Measurements from ENCODE around the gene FLT1.

Gene FLT1

DNA sequence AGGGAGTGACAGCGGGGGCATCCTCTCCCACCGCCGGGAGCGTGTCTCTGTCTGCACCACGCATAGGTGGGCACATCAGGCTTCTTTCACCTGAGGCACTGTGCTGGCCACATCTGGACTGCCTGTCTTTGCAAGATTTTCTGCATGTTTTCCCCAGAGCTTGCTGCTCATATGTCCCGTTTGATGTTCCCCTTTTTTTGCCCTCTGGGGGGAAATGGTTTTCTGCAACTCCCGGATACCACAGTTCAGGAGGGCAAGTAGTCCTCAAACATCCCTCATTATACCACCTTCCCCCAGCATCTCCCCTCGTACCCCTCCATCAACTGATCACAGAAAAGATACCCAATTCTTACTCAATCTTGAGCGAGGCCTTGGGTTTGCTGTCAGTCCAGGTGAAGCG is 188.6 kb downstream of the FLT1 start:
- Histone ChIP-seq H3K4me3 (no peak overlapping the region), H3K9me3 (no peaks in the 10 kb centered on the region), H3K27me3 (no peaks in the 10 kb centered on the region), H3K4me2 (peak overlapping the region; percentile 60), H3K27ac (no peak overlapping the region; the same call in 1 of the 2 replicates), H3K4me1 (peaks cover 31% of the 10 kb centered on the region), H3K36me3 (peaks cover 74% of the 10 kb centered on the region), H4K20me1 (no peaks in the 10 kb centered on the region), H3K9ac (no peak overlapping the region)
- TF ChIP-seq Cebpa-rat (IDR thresholded peaks at IDR 0.05): no peak

- Histone ChIP-seq H3K4me1 (peaks cover 39% of the 10 kb centered on the region), H3K27ac (no peak overlapping the region)
These were observed 193.1 kb downstream of the FLT1 start for GRCh38 chr13:28301839-28302238.

GRCh38 chr13:28299916-28300315 is 195.0 kb downstream of the FLT1 start:
- H3K27ac ChIP-seq: no peak overlapping the region
- H3K9me3 ChIP-seq: no peaks in the 10 kb centered on the region
- 0 out of 2 replicates have a peak overlapping the region, but pooled peaks have one; percentile 0 for H3K4me2 ChIP-seq
- H3K4me1 ChIP-seq: peaks cover 27% of the 10 kb centered on the region
- no peak for TF ChIP-seq Cebpa-rat (IDR thresholded peaks at IDR 0.05)
- H4K20me1 ChIP-seq: no peaks in the 10 kb centered on the region
- no peak overlapping the region for H3K9ac ChIP-seq
- no peak overlapping the region for H3K4me3 ChIP-seq
- H3K36me3 ChIP-seq: peaks cover 44% of the 10 kb centered on the region
- no peaks in the 10 kb centered on the region for H3K27me3 ChIP-seq

More at GRCh38 chr13:28301839-28302238, 193.1 kb downstream of the FLT1 start:
- Histone ChIP-seq H4K20me1 (no peaks in the 10 kb centered on the region), H3K27me3 (no peaks in the 10 kb centered on the region), H3K36me3 (peaks cover 45% of the 10 kb centered on the region), H3K9me3 (no peaks in the 10 kb centered on the region), H3K4me2 (peak overlapping the region; percentile 39), H3K4me3 (no peak overlapping the region), H3K9ac (no peak overlapping the region)
- no peak for TF ChIP-seq Cebpa-rat (IDR thresholded peaks at IDR 0.05)

GRCh38 chr13:28297341-28297740 is 197.6 kb downstream of the FLT1 start:
- Histone ChIP-seq H3K4me3 (no peak overlapping the region), H3K9me3 (no peaks in the 10 kb centered on the region), H4K20me1 (no peaks in the 10 kb centered on the region), H3K9ac (no peak overlapping the region), H3K27ac (no peak overlapping the region), H3K4me1 (peaks cover 22% of the 10 kb centered on the region), H3K36me3 (peaks cover 54% of the 10 kb centered on the region), H3K4me2 (no peak overlapping the region), H3K27me3 (no peaks in the 10 kb centered on the region)
- no peak for TF ChIP-seq Cebpa-rat (IDR thresholded peaks at IDR 0.05)

DNA sequence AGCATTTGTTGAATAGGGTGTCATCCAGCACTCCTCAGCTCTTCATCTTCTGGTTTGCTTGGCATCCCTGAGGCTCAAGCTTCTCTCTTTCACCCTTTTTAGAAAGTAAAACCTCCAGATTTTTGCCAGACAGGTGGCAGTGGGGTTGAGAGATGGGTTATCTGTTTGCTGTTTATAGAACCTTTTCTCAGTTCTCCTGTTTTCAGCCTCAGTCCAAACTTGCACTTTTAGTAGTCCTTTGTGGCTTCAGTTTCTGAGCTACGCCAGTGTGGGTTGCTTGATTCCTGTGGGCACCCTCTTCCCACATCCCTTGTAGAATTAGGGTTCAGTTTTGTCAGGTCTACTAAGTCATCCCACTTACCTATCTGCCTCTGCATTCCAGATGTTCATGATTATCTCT is 208.7 kb downstream of the FLT1 start:
- Histone ChIP-seq H3K36me3 (peaks cover 93% of the 10 kb centered on the region), H3K27me3 (no peaks in the 10 kb centered on the region), H3K4me3 (no peak overlapping the region), H3K27ac (no peak overlapping the region), H3K4me2 (no peak overlapping the region), H3K9ac (no peak overlapping the region), H4K20me1 (no peaks in the 10 kb centered on the region), H3K4me1 (no peaks in the 10 kb centered on the region), H3K9me3 (peaks cover 3% of the 10 kb centered on the region; the same call in 1 of the 2 replicates)
- TF ChIP-seq Cebpa-rat (IDR thresholded peaks at IDR 0.05): no peak

- Histone ChIP-seq H3K9me3 (peaks cover 3% of the 10 kb centered on the region; the same call in 1 of the 2 replicates), H3K4me3 (no peak overlapping the region), H3K27me3 (no peaks in the 10 kb centered on the region), H3K4me2 (no peak overlapping the region), H3K4me1 (no peaks in the 10 kb centered on the region), H3K9ac (no peak overlapping the region), H3K36me3 (peaks cover 99% of the 10 kb centered on the region), H4K20me1 (no peaks in the 10 kb centered on the region), H3K27ac (no peak overlapping the region)
- TF ChIP-seq Cebpa-rat (IDR thresholded peaks at IDR 0.05): peak; percentile 44; the same call in 1 of the 2 replicates
These were observed 211.3 kb downstream of the FLT1 start for GRCh38 chr13:28283600-28283999.

- Histone ChIP-seq H3K27ac (no peak overlapping the region), H3K9ac (no peak overlapping the region), H4K20me1 (no peaks in the 10 kb centered on the region), H3K36me3 (peaks cover 96% of the 10 kb centered on the region), H3K9me3 (no peaks in the 10 kb centered on the region), H3K27me3 (no peaks in the 10 kb centered on the region), H3K4me1 (no peaks in the 10 kb centered on the region), H3K4me3 (no peak overlapping the region), H3K4me2 (no peak overlapping the region)
- no peak for TF ChIP-seq Cebpa-rat (IDR thresholded peaks at IDR 0.05)
These were observed 212.5 kb downstream of the FLT1 start for GRCh38 chr13:28282451-28282850.

DNA sequence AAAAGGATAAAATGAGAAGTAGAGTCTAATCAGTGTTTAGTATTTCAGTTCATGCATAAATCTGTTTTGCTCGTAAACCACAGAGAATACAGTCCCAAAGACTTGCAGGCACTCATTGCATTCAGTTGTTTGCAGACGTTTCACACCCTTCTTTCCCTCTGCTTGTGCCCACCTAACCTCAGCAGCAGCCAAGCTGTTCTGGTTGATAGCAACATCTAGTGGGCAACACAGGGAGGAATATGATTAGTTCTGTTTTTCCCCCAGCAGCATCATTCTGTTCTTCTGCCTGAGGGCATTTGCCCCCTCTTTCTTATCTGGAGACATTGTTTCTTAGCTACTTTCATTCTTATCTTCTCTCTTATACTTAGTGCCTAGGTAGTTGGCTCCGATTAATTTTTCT is 221.0 kb downstream of the FLT1 start:
- Histone ChIP-seq H3K36me3 (peaks cover 77% of the 10 kb centered on the region), H3K27ac (peak overlapping the region; percentile 97), H3K4me2 (peak overlapping the region; percentile 32)

DNA sequence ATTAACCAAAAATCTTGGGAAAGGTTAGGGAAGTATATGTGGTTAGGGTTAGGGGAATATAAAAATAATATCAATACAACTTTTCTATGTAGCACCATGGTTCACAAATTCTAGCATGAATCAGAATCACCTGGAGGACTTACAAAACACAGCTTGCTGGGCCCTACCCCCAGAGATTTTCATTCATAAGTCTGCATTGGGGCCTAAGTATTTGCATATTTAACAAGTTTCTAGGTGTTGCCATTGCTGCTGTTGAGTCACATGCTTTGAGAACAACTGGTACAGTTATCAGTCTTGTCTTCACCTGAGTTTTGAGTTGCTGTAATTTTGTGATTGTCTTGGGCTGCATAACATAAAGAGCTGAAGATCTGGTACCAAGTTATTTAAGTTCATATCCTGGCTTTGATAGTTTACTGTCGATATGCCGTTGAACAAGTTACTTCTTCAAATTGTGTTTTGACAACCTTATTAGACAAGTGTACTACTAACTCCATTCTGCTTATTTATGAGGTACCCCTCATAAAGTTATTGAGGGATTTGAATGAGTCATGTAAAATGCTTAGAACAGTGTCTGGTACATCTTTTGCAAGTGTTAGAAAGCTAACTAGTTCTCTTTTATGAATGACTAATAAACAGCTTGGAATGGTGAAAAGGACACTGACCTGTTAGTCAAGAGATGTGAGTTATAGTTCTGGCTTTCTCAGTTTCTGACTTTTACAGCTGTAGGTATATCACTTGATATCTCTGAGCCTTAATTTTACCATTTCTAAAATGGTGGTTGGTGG is 223.7 kb downstream of the FLT1 start:
- H3K4me3 ChIP-seq: no peak overlapping the region
- H3K27me3 ChIP-seq: no peaks in the 10 kb centered on the region
- peak overlapping the region; percentile 97 for H3K27ac ChIP-seq
- no peaks in the 10 kb centered on the region for H4K20me1 ChIP-seq
- no peak for TF ChIP-seq Cebpa-rat (IDR thresholded peaks at IDR 0.05)
- no peak overlapping the region for H3K9ac ChIP-seq
- peaks cover 86% of the 10 kb centered on the region for H3K4me1 ChIP-seq
- H3K4me2 ChIP-seq: peak overlapping the region; percentile 80
- H3K9me3 ChIP-seq: peaks cover 25% of the 10 kb centered on the region
- peaks cover 69% of the 10 kb centered on the region for H3K36me3 ChIP-seq

More for the DNA sequence above, 221.0 kb downstream of the FLT1 start:
- H3K4me3 ChIP-seq: no peak overlapping the region
- H4K20me1 ChIP-seq: no peaks in the 10 kb centered on the region
- no peak for TF ChIP-seq Cebpa-rat (IDR thresholded peaks at IDR 0.05)
- H3K9me3 ChIP-seq: peaks cover 10% of the 10 kb centered on the region; the same call in 1 of the 2 replicates
- no peaks in the 10 kb centered on the region for H3K27me3 ChIP-seq
- H3K4me1 ChIP-seq: peaks cover 76% of the 10 kb centered on the region
- no peak overlapping the region for H3K9ac ChIP-seq

DNA sequence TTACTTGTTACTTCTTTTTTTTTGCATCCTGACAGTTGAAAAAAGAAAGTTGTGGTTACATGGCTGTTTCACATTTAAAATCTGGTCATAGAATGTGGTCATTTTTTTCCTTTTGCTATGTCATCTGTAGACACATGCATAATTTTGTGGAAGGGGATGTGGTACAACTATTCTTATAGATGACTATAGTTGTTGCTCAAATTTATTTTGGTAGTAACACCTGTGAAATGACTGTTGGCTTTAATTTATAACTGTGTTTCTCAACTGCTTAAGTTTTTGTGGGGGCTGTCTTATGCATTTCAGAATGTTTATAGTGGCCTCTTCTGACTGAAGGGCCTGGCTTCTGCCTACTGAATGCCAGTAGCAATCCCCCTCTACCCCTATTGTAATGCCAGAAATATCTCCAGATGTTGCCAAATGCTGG is 226.1 kb downstream of the FLT1 start:
- peaks cover 61% of the 10 kb centered on the region for H3K4me1 ChIP-seq
- H3K9ac ChIP-seq: peak overlapping the region; percentile 77
- H4K20me1 ChIP-seq: no peaks in the 10 kb centered on the region
- TF ChIP-seq Cebpa-rat (IDR thresholded peaks at IDR 0.05): peak; percentile 76; the same call in 1 of the 2 replicates
- H3K27me3 ChIP-seq: no peaks in the 10 kb centered on the region
- H3K4me3 ChIP-seq: no peak overlapping the region
- peak overlapping the region; percentile 97 for H3K27ac ChIP-seq
- peak overlapping the region; percentile 80 for H3K4me2 ChIP-seq
- peaks cover 70% of the 10 kb centered on the region for H3K36me3 ChIP-seq
- peaks cover 42% of the 10 kb centered on the region for H3K9me3 ChIP-seq

Measured in BLaER1 (cell line).